Neutrophil (primary cell): ENCODE results near the gene BMF.

Source experiments
- H3K27ac ChIP-seq: fragments of 200-600 bp; sonication (generic); 2 replicates; pipeline ENCODE4 v1.5.1; 2016; ENCODE audit warnings: mild to moderate bottlenecking, moderate library complexity
- H3K27me3 ChIP-seq: fragments of 200-600 bp; sonication (generic); 2 replicates; pipeline ENCODE4 v1.6.0; 2016; ENCODE audit warnings: mild to moderate bottlenecking
- H3K36me3 ChIP-seq: fragments of 200-600 bp; sonication (generic); 2 replicates; pipeline ENCODE4 v1.5.1; 2017
- H3K4me1 ChIP-seq, 2 experiments: fragments of 200-600 bp in 1 of 2; sonication (generic) in 1 of 2; 1 replicate in 1 of 2; 2 replicates in 1 of 2; pipeline versions ENCODE4 v1.5.1 to v1.6.1; 2013 to 2016; ENCODE audit warnings: low read depth in 1 of 2, low read length in 1 of 2, mild to moderate bottlenecking in 1 of 2, moderate library complexity in 1 of 2; ENCODE audit not compliant: control insufficient read depth in 1 of 2, insufficient read depth in 1 of 2
- H3K4me3 ChIP-seq, 2 experiments: fragments of 200-600 bp in 1 of 2; sonication (generic) in 1 of 2; 1 replicate in 1 of 2; 2 replicates in 1 of 2; pipeline ENCODE4 v1.5.1; 2013 to 2016; ENCODE audit warnings: low read depth in 1 of 2, low read length in 1 of 2, mild to moderate bottlenecking in 1 of 2, moderate library complexity in 1 of 2
- H3K9me3 ChIP-seq: fragments of 200-600 bp; sonication (generic); 2 replicates; pipeline ENCODE4 v1.5.1; 2016
- TF ChIP-seq, protein P1 (sequence below): fragments of 200-600 bp; sonication (generic); IDR thresholded peaks from 2 replicates; pipeline ENCODE4 v1.5.1; 2016; ENCODE audit warnings: antibody characterized with exemption

Gene BMF

DNA sequence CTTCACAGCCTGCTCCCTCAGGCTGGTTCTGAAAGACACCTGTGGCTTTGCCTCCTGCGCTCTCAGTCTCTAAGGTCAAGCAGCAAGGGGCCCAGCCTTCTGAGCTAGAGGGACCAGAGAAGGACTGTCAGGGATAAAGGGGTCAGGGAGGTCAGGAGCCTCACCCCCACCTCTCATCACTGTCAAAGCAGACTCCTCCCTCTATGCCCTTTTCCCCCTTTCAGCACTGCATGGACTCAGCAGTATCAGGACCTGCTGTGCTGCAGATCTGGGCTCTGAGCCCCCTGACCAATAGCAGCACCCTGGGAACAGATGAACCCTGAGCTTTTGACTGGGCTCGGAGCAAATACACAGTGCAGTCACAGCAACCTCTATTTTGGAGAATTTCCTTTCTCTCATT lies 3.2 kb upstream of the BMF start:
- Histone ChIP-seq H3K4me3 (no peak overlapping the region), H3K36me3 (no peaks in the 10 kb centered on the region), H3K4me1 (peaks cover 31 to 32% of the 10 kb centered on the region in 2 experiments), H3K27ac (no peak overlapping the region), H3K27me3 (no peaks in the 10 kb centered on the region), H3K9me3 (no peaks in the 10 kb centered on the region)
- TF ChIP-seq, protein P1, sequence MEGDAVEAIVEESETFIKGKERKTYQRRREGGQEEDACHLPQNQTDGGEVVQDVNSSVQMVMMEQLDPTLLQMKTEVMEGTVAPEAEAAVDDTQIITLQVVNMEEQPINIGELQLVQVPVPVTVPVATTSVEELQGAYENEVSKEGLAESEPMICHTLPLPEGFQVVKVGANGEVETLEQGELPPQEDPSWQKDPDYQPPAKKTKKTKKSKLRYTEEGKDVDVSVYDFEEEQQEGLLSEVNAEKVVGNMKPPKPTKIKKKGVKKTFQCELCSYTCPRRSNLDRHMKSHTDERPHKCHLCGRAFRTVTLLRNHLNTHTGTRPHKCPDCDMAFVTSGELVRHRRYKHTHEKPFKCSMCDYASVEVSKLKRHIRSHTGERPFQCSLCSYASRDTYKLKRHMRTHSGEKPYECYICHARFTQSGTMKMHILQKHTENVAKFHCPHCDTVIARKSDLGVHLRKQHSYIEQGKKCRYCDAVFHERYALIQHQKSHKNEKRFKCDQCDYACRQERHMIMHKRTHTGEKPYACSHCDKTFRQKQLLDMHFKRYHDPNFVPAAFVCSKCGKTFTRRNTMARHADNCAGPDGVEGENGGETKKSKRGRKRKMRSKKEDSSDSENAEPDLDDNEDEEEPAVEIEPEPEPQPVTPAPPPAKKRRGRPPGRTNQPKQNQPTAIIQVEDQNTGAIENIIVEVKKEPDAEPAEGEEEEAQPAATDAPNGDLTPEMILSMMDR: no peak

DNA sequence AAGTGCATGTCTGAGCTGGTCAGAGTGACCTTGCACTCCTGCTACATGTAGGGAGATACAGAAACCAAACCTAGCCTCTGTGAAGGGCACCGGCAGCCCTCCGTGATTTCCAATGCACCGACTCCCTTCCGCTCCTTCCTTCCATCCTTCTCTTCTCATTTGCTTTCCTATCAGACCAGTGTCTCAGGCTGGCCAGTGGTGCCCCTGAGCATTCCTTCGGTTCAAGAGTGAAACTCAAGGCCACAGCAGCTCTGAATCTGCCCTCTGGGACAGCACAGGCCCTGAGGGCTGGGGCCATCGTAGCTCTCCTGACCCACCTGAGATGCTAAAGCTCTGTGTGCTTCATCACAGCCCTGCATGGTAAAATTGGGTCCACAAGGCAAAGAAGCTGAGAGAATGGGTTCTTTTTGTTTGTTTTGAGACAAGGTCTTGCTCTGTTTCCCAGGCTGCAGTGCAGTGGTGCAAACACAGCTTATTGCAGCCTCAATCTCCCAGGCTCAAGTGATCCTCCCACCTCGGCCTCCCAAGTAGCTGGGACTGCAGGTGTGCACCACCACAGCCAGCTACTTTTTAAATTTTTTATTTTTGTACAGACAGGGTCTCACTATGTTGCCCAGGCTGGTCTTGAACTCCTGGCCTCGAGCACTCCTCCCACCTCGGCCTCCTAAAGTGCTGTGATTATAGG lies 2.3 kb upstream of the BMF start:
- no peaks in the 10 kb centered on the region for H3K27me3 ChIP-seq
- TF ChIP-seq, protein P1: no peak

DNA sequence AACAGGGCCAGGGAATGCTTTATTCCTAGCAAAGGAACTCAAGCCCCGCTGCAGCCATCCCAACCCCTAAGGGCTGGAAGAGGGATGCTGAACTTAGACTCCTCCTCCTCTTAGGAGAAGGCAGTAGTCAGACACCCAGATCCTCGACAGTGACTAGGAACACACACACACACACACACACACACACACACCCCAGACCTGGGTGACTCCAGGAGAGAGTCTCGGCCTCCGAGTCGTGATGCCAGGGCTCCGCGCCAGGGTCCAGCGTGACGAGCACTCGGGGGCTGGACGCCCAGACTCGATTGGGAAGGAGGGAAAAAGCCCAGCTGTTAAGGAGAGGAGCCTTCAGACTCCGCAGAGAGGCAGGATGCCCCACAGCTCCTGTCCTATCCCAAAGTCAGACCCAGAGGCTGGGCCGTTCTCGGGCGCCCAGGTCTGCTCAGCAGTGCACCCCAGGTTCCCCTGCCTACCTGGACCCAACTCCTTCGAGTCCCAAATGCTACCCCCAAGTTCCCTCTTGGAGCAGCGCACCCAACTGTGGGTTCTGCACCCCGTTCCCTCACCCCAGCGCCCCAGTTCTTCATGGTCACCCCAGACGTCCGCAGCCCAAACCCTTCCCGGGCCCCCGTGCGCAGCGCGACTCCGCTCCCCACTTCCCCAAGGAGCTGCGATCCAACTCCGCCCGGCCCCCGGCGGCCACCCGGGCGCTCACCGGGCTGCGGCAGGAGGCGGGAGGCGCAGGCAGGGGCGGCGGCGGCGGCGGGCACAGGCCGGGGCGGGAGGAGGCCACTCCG lies 421 bp downstream of the BMF start:
- peak overlapping the region; percentile 78 for H3K27ac ChIP-seq
- H3K27me3 ChIP-seq: no peaks in the 10 kb centered on the region
- H3K36me3 ChIP-seq: no peaks in the 10 kb centered on the region
- TF ChIP-seq, protein P1: no peak
- peaks cover 49 to 50% of the 10 kb centered on the region in 2 experiments for H3K4me1 ChIP-seq
- H3K9me3 ChIP-seq: no peaks in the 10 kb centered on the region
- peak overlapping the region; percentile 75 to 88 for H3K4me3 ChIP-seq

More for the DNA sequence above, 2.3 kb upstream of the BMF start:
- H3K36me3 ChIP-seq: no peaks in the 10 kb centered on the region
- no peaks in the 10 kb centered on the region for H3K9me3 ChIP-seq
- H3K4me3 ChIP-seq: no peak overlapping the region
- peaks cover 38% of the 10 kb centered on the region in 2 experiments for H3K4me1 ChIP-seq
- H3K27ac ChIP-seq: no peak overlapping the region

DNA sequence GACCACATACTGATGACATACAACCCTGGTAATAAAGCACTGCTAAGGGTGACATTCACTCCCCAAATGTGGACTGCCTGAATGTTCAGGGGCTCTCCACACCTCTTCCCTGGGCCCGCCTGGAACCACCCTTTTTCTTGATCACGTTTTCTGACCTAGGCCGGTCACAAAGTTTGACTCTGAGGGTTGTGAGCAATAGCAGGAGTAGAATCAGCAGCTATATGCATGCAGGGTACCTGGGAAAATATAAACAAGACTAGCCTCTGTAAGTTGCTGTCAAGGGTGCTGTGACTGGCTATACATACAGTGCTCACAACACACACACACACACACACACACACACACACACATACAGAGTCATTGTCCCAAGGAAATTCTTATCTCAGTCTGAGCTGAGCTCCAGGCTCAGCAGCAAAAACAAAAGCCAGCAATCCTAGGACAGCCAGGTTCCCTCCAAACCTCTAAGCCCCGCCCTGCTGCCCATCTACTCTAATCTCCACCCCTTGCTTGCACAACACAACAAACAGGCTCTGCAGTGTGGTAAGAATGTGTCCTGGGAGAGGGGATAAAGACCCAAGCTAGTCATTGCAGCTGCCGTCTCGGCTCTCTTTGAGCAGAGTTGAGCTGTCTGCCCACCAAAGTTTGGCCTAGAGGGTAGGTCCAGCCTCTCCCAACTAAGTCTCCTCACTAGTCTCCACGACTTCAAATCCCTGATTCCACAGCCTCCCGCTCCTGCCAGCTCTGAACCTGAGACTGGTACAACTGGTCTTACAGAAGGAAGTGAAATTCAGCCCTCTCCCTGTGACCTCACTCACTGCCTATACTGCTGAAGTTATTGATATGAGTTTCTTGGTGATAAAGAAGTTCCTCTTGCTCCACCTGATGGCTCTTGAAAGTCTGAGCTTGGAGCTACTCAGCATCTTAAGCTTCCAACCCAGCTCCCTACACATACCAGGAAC lies 2.2 kb downstream of the BMF start:
- no peaks in the 10 kb centered on the region for H3K27me3 ChIP-seq
- H3K36me3 ChIP-seq: no peaks in the 10 kb centered on the region
- peak overlapping the region; percentile 75 for H3K27ac ChIP-seq
- H3K9me3 ChIP-seq: no peaks in the 10 kb centered on the region
- TF ChIP-seq, protein P1: no peak
- peaks cover 50 to 51% of the 10 kb centered on the region in 2 experiments for H3K4me1 ChIP-seq
- H3K4me3 ChIP-seq: peak overlapping the region; percentile 20 to 88

DNA sequence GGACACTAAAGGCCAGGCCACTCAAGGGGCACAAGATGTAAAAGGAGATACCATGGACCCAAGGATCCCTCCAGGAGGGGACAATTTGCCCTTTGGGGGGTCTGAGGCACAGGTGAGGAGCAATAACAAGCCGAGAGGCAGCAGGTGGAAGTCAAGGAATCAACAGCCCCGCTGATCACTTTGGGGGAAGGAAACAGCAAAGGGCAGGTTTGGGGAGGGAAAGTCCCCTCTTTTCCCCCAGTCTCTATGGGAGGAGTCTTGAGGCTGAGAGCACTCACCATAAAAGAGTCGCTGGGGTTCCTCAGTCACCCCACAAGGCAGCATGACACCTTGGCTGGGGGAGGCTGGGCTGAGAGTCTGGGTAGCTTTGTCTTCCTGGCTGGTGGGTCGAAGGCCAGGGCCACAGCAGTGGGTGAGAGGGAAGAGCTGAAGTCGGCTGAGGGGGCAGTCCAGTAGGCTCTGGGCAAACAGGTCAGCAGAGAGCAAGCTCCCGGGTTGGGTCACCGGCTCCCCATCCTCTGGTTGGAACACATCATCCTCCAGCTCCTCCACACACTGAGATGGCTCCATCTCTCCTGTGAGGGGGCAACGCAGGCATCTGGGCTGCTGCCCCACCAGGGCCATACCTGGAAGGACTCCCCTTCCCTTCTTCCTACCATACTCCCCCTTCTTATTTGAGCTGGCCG lies 3.0 kb downstream of the BMF start:
- H3K9me3 ChIP-seq: no peaks in the 10 kb centered on the region
- H3K4me3 ChIP-seq: peak overlapping the region; percentile 50 to 88
- no peaks in the 10 kb centered on the region for H3K27me3 ChIP-seq
- peaks cover 54 to 59% of the 10 kb centered on the region in 2 experiments for H3K4me1 ChIP-seq
- H3K36me3 ChIP-seq: no peaks in the 10 kb centered on the region
- TF ChIP-seq, protein P1: no peak
- H3K27ac ChIP-seq: peak overlapping the region; percentile 75
